Measurements from ENCODE around the gene NEU1.

NEU1 gene

DNA sequence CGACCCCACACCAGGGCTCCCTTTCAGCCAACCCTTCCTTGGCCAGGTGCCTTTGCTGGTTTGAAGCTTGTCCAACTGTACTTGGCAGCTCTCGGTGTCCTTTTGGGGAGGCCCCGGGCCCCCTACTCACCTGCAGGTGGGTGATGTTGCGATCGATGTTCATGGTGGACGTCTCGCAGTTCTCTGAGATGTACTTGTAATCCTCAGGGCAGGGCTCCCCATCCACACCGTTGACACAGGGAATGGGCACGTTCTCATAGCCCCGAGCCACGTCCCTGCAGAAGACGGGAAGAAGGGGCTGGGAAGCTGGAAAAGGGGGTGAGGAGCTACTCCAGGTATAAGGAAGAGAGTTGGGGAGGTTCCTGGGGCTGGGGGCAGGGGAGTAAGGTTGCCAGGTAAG is 21.1 kb upstream of the NEU1 start:
- no peak for DNase-seq (ENCODE audit: low read depth)
- in situ Hi-C loops (cut with HindIII; ENCODE audit: low sequenced_read_pairs) = no loop called here
- TF ChIP-seq, protein P1, sequence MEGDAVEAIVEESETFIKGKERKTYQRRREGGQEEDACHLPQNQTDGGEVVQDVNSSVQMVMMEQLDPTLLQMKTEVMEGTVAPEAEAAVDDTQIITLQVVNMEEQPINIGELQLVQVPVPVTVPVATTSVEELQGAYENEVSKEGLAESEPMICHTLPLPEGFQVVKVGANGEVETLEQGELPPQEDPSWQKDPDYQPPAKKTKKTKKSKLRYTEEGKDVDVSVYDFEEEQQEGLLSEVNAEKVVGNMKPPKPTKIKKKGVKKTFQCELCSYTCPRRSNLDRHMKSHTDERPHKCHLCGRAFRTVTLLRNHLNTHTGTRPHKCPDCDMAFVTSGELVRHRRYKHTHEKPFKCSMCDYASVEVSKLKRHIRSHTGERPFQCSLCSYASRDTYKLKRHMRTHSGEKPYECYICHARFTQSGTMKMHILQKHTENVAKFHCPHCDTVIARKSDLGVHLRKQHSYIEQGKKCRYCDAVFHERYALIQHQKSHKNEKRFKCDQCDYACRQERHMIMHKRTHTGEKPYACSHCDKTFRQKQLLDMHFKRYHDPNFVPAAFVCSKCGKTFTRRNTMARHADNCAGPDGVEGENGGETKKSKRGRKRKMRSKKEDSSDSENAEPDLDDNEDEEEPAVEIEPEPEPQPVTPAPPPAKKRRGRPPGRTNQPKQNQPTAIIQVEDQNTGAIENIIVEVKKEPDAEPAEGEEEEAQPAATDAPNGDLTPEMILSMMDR (IDR thresholded peaks at IDR 0.05; ENCODE audit: low read depth, low read length, missing control alignments) = no peak
- H3K4me3 ChIP-seq (ENCODE audit: low read depth, low read length) = no peak overlapping the region

DNA sequence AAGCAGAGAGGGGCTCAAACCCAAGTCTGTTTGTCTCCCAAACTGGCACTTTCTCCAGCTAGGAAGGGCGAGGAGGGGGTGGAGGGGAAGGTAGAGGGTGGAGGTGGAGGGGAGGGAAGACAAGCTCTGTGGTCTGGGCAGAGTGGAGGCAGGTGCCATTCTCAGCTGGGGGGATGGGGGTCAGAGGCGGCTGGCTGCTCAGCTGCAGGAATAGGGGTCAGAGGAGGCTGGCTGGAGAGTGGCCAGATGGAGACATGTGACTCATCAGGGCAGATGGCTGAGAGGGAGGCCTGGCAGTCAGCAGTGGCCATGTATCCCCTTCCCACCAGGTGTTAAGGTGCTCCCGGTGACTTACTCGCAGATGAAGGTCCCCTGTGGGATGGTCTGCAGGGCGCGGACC is 19.7 kb upstream of the NEU1 start:
- TF ChIP-seq, protein P1 (IDR thresholded peaks at IDR 0.05; ENCODE audit: low read depth, low read length, missing control alignments) = no peak
- in situ Hi-C loops (cut with HindIII; ENCODE audit: low sequenced_read_pairs) = no loop called here
- H3K4me3 ChIP-seq (ENCODE audit: low read depth, low read length) = no peak overlapping the region
- DNase-seq (ENCODE audit: low read depth) = no peak

DNA sequence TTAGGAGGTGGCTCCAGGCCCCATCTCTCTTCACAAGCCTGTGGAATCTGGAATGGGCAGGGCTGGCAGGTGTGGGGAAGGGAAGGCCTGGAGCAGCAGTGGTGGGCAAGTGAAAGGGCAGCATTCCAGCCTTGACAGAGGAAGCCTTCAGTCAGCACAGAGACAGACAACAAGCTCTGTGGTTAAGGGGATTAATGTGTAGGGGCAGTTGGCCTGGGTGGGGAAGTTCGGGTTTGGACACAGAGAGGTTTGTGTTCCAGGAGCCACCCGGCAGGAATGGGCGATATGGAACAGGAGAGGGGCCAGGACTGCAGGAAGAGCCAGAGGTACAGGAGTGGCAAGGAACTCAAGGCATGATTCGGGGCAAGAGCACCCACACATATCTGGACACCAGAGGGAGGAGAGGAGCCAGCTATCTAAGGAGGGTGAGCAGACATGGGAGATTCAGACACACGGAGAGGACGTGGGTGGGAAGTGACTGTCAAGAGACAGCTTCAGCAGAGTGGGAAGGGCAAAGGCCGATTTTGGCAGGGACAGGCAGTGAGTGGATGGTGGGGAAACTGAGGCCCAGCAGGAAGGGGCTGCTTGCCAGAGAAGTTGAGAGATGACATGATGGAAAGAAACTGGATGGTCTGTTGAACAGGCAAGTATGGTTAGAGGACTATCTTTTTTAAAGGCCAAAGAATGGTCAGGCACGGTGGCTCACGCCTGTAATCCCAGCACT is 18.7 kb upstream of the NEU1 start:
- no peak for DNase-seq (ENCODE audit: low read depth)
- in situ Hi-C loops (cut with HindIII; ENCODE audit: low sequenced_read_pairs) = no loop called here
- no peak overlapping the region for H3K4me3 ChIP-seq (ENCODE audit: low read depth, low read length)

DNA sequence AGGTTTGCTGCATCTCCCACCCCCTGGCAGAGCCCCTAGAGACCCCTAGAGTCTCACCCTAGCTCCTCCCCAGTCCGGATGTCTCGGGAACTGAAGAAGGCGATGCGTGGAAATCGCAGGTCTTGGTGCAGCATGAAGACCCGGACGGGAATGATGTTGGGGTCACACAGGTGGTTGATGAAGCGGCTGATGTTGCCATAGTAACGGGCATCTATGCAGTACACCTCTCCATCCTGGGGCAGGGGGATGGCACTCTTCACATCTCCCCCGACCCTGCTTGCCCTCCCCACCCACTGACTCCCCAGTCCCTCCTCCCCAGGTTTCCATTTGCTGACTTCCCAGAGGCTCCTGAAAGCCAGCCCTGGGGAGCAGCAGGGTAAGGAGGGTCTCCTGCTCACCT is 18.0 kb upstream of the NEU1 start:
- in situ Hi-C loops (cut with HindIII; ENCODE audit: low sequenced_read_pairs) = no loop called here
- H3K4me3 ChIP-seq (ENCODE audit: low read depth, low read length) = no peak overlapping the region
- TF ChIP-seq, protein P1 (IDR thresholded peaks at IDR 0.05; ENCODE audit: low read depth, low read length, missing control alignments) = no peak
- DNase-seq (ENCODE audit: low read depth) = no peak

More for the DNA sequence above, 18.7 kb upstream of the NEU1 start:
- TF ChIP-seq, protein P1 (IDR thresholded peaks at IDR 0.05; ENCODE audit: low read depth, low read length, missing control alignments) = no peak

DNA sequence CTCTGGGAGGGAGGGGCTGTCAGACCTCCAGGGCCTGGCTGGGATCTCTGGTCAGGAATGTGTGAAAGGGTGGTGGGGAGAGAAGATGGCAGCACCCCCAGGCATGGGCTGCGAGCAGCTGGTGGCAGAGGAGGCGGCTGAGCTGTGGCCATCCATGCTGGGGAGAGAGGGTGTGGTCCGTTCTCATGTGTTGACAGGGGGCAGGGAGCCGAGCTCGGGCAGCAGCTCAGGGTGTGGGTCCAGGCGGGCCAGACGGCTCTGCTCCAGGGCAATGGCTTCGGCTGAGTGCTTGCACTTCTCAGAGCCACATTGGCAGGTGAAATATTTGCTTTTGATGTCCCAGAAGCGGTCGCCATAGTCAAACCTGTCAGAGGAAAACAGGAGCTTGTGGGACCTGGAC is 17.3 kb upstream of the NEU1 start:
- in situ Hi-C loops (cut with HindIII; ENCODE audit: low sequenced_read_pairs) = no loop called here
- DNase-seq (ENCODE audit: low read depth) = no peak
- no peak overlapping the region for H3K4me3 ChIP-seq (ENCODE audit: low read depth, low read length)
- TF ChIP-seq, protein P1 (IDR thresholded peaks at IDR 0.05; ENCODE audit: low read depth, low read length, missing control alignments) = no peak

DNA sequence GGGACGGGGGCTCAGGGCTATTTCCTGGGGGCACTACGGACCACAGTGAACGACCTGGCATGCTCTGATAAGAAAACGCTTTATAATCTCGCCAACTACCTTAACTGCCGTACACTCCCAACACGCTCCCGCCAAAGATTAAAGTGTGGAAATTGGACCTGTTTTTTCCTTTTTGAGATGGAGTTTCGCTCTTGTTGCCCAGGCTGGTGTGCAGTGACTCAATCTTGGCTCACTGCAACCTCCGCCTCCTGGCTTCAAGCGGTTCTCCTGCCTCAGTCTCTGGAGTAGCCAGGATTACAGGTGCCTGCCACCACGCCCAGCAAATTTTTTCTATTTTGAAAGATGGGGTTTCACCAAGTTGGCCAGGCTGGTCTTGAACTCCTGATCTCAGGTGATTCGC is 16.5 kb upstream of the NEU1 start:
- H3K4me3 ChIP-seq (ENCODE audit: low read depth, low read length) = no peak overlapping the region
- DNase-seq (ENCODE audit: low read depth) = no peak
- in situ Hi-C loops (cut with HindIII; ENCODE audit: low sequenced_read_pairs) = no loop called here
- TF ChIP-seq, protein P1 (IDR thresholded peaks at IDR 0.05; ENCODE audit: low read depth, low read length, missing control alignments) = no peak

Data from astrocyte of the cerebellum (primary cell).